Measurements from ENCODE around the gene PHACTR3.

PHACTR3 gene

GRCh38 chr20:59690976-59691375 lies 86.6 kb downstream of the PHACTR3 start:
- no peaks in the 10 kb centered on the region for H3K4me1 ChIP-seq (ENCODE audit: low read length)
- H3K4me2 ChIP-seq (ENCODE audit: low read depth, low read length) = no peak overlapping the region
- no peaks in the 10 kb centered on the region for H3K9me3 ChIP-seq (replicated peaks; ENCODE audit: insufficient read depth, low read length)
- peaks cover 61% of the 10 kb centered on the region for H3K27me3 ChIP-seq (replicated peaks; ENCODE audit: insufficient read depth, low read length)
- H3K9me2 ChIP-seq (replicated peaks; ENCODE audit: insufficient read depth, low read length) = no peaks in the 10 kb centered on the region
- H3F3A ChIP-seq (ENCODE audit: insufficient read depth, low read length) = no peaks in the 10 kb centered on the region
- H3K27ac ChIP-seq (ENCODE audit: low read length) = no peak overlapping the region
- DNase-seq = no peak
- H3K4me3 ChIP-seq (ENCODE audit: low read length) = no peak overlapping the region
- H2AFZ ChIP-seq (ENCODE audit: low read length) = no peak overlapping the region
- no peaks in the 10 kb centered on the region for H3K79me2 ChIP-seq (ENCODE audit: low read length)
- no peaks in the 10 kb centered on the region for H4K20me1 ChIP-seq (ENCODE audit: insufficient read depth, low read length)
- no peaks in the 10 kb centered on the region for H3K36me3 ChIP-seq (replicated peaks; ENCODE audit: insufficient read depth, low read length)
- H3K9ac ChIP-seq (ENCODE audit: low read length) = no peak overlapping the region
- TF ChIP-seq EZH2phosphoT487 (IDR thresholded peaks at IDR 0.05; ENCODE audit: low read length) (no peak), EZH2 (optimal IDR thresholded peaks at IDR 0.05; ENCODE audit: low read depth, low read length) (no peak)
- TF ChIP-seq, protein P1, sequence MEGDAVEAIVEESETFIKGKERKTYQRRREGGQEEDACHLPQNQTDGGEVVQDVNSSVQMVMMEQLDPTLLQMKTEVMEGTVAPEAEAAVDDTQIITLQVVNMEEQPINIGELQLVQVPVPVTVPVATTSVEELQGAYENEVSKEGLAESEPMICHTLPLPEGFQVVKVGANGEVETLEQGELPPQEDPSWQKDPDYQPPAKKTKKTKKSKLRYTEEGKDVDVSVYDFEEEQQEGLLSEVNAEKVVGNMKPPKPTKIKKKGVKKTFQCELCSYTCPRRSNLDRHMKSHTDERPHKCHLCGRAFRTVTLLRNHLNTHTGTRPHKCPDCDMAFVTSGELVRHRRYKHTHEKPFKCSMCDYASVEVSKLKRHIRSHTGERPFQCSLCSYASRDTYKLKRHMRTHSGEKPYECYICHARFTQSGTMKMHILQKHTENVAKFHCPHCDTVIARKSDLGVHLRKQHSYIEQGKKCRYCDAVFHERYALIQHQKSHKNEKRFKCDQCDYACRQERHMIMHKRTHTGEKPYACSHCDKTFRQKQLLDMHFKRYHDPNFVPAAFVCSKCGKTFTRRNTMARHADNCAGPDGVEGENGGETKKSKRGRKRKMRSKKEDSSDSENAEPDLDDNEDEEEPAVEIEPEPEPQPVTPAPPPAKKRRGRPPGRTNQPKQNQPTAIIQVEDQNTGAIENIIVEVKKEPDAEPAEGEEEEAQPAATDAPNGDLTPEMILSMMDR (IDR thresholded peaks at IDR 0.05; ENCODE audit: low read length) = no peak

DNA sequence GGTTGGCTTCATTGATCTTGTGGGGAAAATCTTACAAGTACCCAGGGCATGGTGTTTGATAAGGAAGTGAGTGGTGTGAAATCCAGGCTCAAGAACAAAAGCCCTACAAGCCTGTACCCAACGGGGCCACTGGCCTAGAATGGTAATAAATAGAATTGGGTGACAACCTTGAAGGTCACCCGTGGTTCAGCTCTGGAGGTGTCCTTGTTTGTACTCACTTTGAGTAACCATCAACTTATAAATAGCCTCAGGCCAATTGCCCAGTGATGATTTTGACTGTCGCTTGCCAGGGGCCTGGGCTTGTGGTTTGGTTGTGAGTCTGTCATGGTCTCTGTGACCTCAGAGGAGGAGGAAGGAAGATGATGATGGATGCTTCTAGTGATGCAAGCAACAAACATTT lies 87.8 kb downstream of the PHACTR3 start:
- no peaks in the 10 kb centered on the region for H3K4me1 ChIP-seq (ENCODE audit: low read length)
- peaks cover 60% of the 10 kb centered on the region for H3K27me3 ChIP-seq (replicated peaks; ENCODE audit: insufficient read depth, low read length)

GRCh38 chr20:59693587-59693986 lies 89.2 kb downstream of the PHACTR3 start:
- Histone ChIP-seq H3K4me1 (ENCODE audit: low read length) (no peaks in the 10 kb centered on the region), H3K9me3 (replicated peaks; ENCODE audit: insufficient read depth, low read length) (no peaks in the 10 kb centered on the region), H3K27ac (ENCODE audit: low read length) (no peak overlapping the region), H4K20me1 (ENCODE audit: insufficient read depth, low read length) (no peaks in the 10 kb centered on the region), H2AFZ (ENCODE audit: low read length) (no peak overlapping the region), H3K27me3 (replicated peaks; ENCODE audit: insufficient read depth, low read length) (peaks cover 53% of the 10 kb centered on the region), H3K4me2 (ENCODE audit: low read depth, low read length) (no peak overlapping the region), H3K9ac (ENCODE audit: low read length) (no peak overlapping the region), H3K79me2 (ENCODE audit: low read length) (no peaks in the 10 kb centered on the region), H3K9me2 (replicated peaks; ENCODE audit: insufficient read depth, low read length) (no peaks in the 10 kb centered on the region), H3K36me3 (replicated peaks; ENCODE audit: insufficient read depth, low read length) (no peaks in the 10 kb centered on the region), H3K4me3 (ENCODE audit: low read length) (no peak overlapping the region), H3F3A (ENCODE audit: insufficient read depth, low read length) (no peaks in the 10 kb centered on the region)
- DNase-seq = no peak
- TF ChIP-seq EZH2phosphoT487 (IDR thresholded peaks at IDR 0.05; ENCODE audit: low read length) (no peak), EZH2 (optimal IDR thresholded peaks at IDR 0.05; ENCODE audit: low read depth, low read length) (no peak)
- TF ChIP-seq, protein P1 (IDR thresholded peaks at IDR 0.05; ENCODE audit: low read length) = no peak

More for the DNA sequence above, 87.8 kb downstream of the PHACTR3 start:
- no peak overlapping the region for H3K9ac ChIP-seq (ENCODE audit: low read length)
- H3K4me3 ChIP-seq (ENCODE audit: low read length) = no peak overlapping the region
- H3K4me2 ChIP-seq (ENCODE audit: low read depth, low read length) = no peak overlapping the region
- no peaks in the 10 kb centered on the region for H3F3A ChIP-seq (ENCODE audit: insufficient read depth, low read length)
- H3K9me2 ChIP-seq (replicated peaks; ENCODE audit: insufficient read depth, low read length) = no peaks in the 10 kb centered on the region
- H3K9me3 ChIP-seq (replicated peaks; ENCODE audit: insufficient read depth, low read length) = no peaks in the 10 kb centered on the region
- no peak overlapping the region for H3K27ac ChIP-seq (ENCODE audit: low read length)
- H3K36me3 ChIP-seq (replicated peaks; ENCODE audit: insufficient read depth, low read length) = no peaks in the 10 kb centered on the region
- no peaks in the 10 kb centered on the region for H3K79me2 ChIP-seq (ENCODE audit: low read length)
- no peak for TF ChIP-seq EZH2 (optimal IDR thresholded peaks at IDR 0.05; ENCODE audit: low read depth, low read length)
- TF ChIP-seq, protein P1 (IDR thresholded peaks at IDR 0.05; ENCODE audit: low read length) = no peak
- TF ChIP-seq EZH2phosphoT487 (IDR thresholded peaks at IDR 0.05; ENCODE audit: low read length) = no peak
- H2AFZ ChIP-seq (ENCODE audit: low read length) = no peak overlapping the region
- no peaks in the 10 kb centered on the region for H4K20me1 ChIP-seq (ENCODE audit: insufficient read depth, low read length)
- DNase-seq = no peak

Measured in MM.1S (cell line).